Endodermal cell (in vitro differentiated cells): ENCODE results near the gene GNA12. TPM values are rescaled to one million over a fixed set of nuclear protein-coding genes. Genes with fewer than 3 reads are reported as not detected.

Experiments
- DNase-seq: peaks from one replicate; pipeline ENCODE4 v3.0.0-alpha.2; 2017
- H3K27ac ChIP-seq: 2 replicates; pipeline ENCODE4 v1.5.1; 2013; ENCODE audit warnings: mild to moderate bottlenecking, low read depth, low read length, moderate library complexity
- H3K27me3 ChIP-seq: 2 replicates; pipeline ENCODE4 v1.6.1; 2013; ENCODE audit warnings: mild to moderate bottlenecking, low read length, moderate library complexity; ENCODE audit not compliant: insufficient read depth, control insufficient read depth, poor library complexity, severe bottlenecking
- H3K36me3 ChIP-seq: 2 replicates; pipeline ENCODE4 v1.7.0; 2013; ENCODE audit warnings: mild to moderate bottlenecking, low read length, moderate library complexity; ENCODE audit not compliant: control insufficient read depth, insufficient read depth
- H3K4me1 ChIP-seq: one replicate; pipeline ENCODE4 v1.7.0; 2013; ENCODE audit warnings: low read length; ENCODE audit not compliant: control insufficient read depth, insufficient read depth
- H3K4me3 ChIP-seq: 2 replicates; pipeline ENCODE4 v1.5.1; 2013; ENCODE audit warnings: mild to moderate bottlenecking, low read length, moderate library complexity
- H3K9ac ChIP-seq: 2 replicates; pipeline ENCODE4 v1.6.1; 2013; ENCODE audit warnings: mild to moderate bottlenecking, low read length, moderate library complexity; ENCODE audit not compliant: poor library complexity, severe bottlenecking; ENCODE audit errors: extremely low read depth
- H3K9me3 ChIP-seq: 2 replicates; pipeline ENCODE4 v1.6.1; 2013; ENCODE audit warnings: mild to moderate bottlenecking, low read length, moderate library complexity; ENCODE audit not compliant: control insufficient read depth
- H3K27ac Mint-ChIP-seq: 2 replicates; pipeline ENCODE4 v1.8.0; 2020; ENCODE audit warnings: mixed read lengths
- H3K27me3 Mint-ChIP-seq: 2 replicates; pipeline ENCODE4 v1.8.0; 2021; ENCODE audit warnings: mild to moderate bottlenecking, mixed read lengths; ENCODE audit not compliant: insufficient read depth
- H3K36me3 Mint-ChIP-seq: 2 replicates; pipeline ENCODE4 v1.8.0; 2020; ENCODE audit warnings: low read depth, mixed read lengths
- H3K4me1 Mint-ChIP-seq: 2 replicates; pipeline ENCODE4 v1.8.0; 2020; ENCODE audit warnings: mixed read lengths
- H3K4me3 Mint-ChIP-seq: 2 replicates; pipeline ENCODE4 v1.8.0; 2020; ENCODE audit warnings: mild to moderate bottlenecking, moderate library complexity, mixed read lengths
- H3K9me3 Mint-ChIP-seq: 2 replicates; pipeline ENCODE4 v1.8.0; 2020; ENCODE audit warnings: mild to moderate bottlenecking, mixed read lengths
- WGBS, 2 experiments: methylation state at CpG; one replicate each; pipeline versions ENCODE4 v1.1.5 to v1.1.7; 2013; ENCODE audit warnings: missing lambda C conversion rate in 2 of 2, mixed read lengths in 1 of 2; ENCODE audit not compliant: insufficient coverage in 1 of 2, insufficient read length in 1 of 2; 5-methylcytosine and 5-hydroxymethylcytosine counted together
- total RNA-seq, 2 donors: library from RNA; stranded (reverse); fragmentation: NEBNext Ultra II Directional in 1 of 2; extraction: Animal tissue kit (Norgen Biotek cat#: 25700) in 1 of 2; gene quantifications; 2 replicates in 1 of 2; 3 replicates in 1 of 2; pipeline ENCODE4 v1.2.1, GENCODE V29; 2021
- TF ChIP-seq, protein P1 (sequence below): fragments of 200-600 bp; sonication (generic); conservative IDR thresholded peaks from 2 replicates; pipeline ENCODE4 v1.5.0; 2021; ENCODE audit warnings: antibody characterized with exemption, mild to moderate bottlenecking

The GNA12 gene
- total RNA-seq, 2 donors from 2014 or later, result 55.0 to 64.7 TPM

DNA sequence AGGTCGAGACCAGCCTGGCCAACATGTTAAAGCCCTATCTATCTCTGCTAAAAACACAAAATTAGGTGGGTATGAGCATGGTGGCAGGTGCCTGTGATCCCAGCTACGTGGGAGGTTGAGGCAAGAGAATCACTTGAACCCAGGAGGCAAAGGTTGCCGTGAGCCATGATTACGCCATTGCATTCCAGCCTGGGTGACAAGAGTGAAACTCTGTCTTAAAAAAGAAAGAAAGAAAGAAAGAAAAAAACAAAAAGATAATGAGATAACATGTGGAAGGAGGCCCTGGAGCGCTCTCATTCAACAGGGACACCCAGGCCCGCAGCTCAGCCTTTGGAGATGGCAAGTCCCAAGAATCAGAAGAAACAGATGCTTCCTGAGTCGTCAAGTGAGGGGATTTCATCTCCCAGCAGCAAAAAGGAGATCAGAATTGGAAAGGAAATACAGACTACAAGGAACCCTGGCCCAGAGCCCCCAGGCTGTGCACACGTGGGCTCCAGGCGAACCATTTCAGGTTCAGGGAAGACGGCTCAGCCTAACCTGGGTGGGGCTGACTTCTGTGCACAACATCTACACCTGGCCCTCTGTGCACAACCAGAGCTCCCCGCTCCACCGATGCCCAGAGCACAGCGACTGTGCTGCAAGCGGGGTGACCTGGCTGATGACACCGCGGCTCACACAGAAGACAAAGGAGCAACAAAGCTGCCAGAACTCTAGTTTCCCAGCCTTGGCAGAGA, 33.3 kb downstream of the GNA12 start:
- no peaks in the 10 kb centered on the region for H3K4me1 ChIP-seq
- no peak overlapping the region for H3K9ac ChIP-seq
- no peak overlapping the region for H3K4me3 ChIP-seq
- H3K27ac ChIP-seq, result no peak overlapping the region
- Mint-ChIP-seq H3K4me1 (peaks cover 25% of the 10 kb centered on the region), H3K36me3 (peaks cover 19% of the 10 kb centered on the region), H3K4me3 (no peak overlapping the region), H3K9me3 (no peaks in the 10 kb centered on the region), H3K27me3 (no peaks in the 10 kb centered on the region), H3K27ac (peak overlapping the region; percentile 8)
- no peaks in the 10 kb centered on the region for H3K9me3 ChIP-seq
- no peaks in the 10 kb centered on the region for H3K27me3 ChIP-seq
- 95 to 96% methylated on average over 14 to 16 of the region's 16 CpGs for WGBS, 2 experiments
- H3K36me3 ChIP-seq, result peaks cover 13% of the 10 kb centered on the region
- TF ChIP-seq, protein P1, sequence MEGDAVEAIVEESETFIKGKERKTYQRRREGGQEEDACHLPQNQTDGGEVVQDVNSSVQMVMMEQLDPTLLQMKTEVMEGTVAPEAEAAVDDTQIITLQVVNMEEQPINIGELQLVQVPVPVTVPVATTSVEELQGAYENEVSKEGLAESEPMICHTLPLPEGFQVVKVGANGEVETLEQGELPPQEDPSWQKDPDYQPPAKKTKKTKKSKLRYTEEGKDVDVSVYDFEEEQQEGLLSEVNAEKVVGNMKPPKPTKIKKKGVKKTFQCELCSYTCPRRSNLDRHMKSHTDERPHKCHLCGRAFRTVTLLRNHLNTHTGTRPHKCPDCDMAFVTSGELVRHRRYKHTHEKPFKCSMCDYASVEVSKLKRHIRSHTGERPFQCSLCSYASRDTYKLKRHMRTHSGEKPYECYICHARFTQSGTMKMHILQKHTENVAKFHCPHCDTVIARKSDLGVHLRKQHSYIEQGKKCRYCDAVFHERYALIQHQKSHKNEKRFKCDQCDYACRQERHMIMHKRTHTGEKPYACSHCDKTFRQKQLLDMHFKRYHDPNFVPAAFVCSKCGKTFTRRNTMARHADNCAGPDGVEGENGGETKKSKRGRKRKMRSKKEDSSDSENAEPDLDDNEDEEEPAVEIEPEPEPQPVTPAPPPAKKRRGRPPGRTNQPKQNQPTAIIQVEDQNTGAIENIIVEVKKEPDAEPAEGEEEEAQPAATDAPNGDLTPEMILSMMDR, result no peak
- peak; percentile 41 for DNase-seq

DNA sequence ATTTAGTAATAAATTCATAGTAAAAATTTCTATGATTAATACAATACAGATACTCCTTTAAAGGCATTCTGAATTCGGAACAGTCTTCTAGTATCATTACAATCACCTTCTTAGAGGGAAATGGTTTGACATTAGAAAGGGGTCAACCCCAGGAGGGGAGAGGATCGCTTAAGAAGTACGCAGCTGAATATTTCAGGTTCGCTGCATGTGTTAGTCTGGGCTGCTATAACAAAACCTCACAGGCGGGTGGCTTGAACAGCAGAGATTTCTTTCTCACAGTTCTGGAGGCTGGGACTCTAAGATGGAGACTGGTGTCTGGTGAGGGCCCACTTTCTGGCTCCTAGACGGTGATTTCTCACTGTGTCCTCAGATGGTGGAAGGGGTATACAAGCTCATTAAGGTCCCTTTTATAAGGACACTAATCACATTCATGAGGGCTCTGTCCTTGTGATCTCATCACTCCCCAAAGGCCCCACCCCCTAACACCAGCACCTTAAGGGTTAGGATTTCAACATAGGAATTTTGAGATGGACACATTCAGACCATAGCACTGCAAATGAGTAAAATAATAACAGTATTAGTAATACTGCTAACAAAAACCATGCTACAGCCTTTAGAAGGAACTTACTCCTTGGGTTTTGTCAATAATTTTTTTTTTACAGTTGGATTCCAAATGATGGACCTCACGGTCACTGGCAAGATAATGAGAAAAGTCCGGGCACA, 34.0 kb downstream of the GNA12 start:
- Mint-ChIP-seq H3K27me3 (no peaks in the 10 kb centered on the region), H3K36me3 (peaks cover 19% of the 10 kb centered on the region), H3K27ac (no peak overlapping the region), H3K4me3 (no peak overlapping the region), H3K4me1 (peaks cover 23% of the 10 kb centered on the region), H3K9me3 (no peaks in the 10 kb centered on the region)
- Histone ChIP-seq H3K9me3 (no peaks in the 10 kb centered on the region), H3K27me3 (no peaks in the 10 kb centered on the region), H3K4me3 (no peak overlapping the region), H3K9ac (no peak overlapping the region), H3K27ac (no peak overlapping the region), H3K4me1 (no peaks in the 10 kb centered on the region), H3K36me3 (peaks cover 13% of the 10 kb centered on the region)
- TF ChIP-seq, protein P1, result no peak
- DNase-seq, result peak; percentile 34
- WGBS, 2 experiments, result 92 to 93% methylated on average over 3 to 8 of the region's 8 CpGs

DNA sequence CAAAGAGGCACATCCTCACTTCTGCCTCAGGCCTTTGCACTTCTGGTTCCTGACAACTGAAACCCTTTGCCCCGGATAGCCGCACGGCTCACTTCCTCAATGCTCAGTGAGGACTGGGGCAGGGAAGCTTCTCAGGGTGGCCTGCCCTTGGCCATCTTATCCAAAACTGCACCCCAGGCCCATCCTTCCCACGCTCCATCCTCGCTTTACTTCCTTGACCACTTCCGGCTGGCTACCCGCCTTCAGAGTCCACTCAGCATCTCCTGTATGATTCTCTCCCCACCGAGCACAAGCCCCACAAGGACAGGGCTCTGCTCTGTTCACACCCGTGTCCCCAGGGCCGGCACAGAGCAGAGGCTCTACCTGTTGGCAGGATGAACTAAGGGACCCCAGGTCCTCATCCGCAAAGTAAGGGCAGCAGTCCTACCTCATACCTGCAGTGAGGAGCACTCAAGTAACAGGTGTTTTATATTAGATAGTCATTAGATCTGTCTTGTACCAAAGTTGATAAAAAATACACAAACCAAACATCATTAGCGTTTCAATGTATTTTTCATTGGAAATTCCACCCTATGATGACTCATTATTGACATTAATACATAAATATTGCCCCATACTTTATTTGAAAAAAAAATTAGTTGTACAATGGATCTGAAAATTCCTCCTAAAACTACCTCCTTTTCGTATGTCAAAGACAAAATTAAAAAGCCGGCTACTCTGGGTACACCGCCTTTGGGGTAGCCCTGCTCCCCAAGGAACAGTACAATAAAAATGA, 35.0 kb downstream of the GNA12 start:
- Histone ChIP-seq H3K36me3 (peaks cover 13% of the 10 kb centered on the region), H3K27me3 (no peaks in the 10 kb centered on the region), H3K4me3 (no peak overlapping the region), H3K9me3 (no peaks in the 10 kb centered on the region), H3K9ac (no peak overlapping the region), H3K27ac (no peak overlapping the region), H3K4me1 (peaks cover 2% of the 10 kb centered on the region)
- 96% methylated on average over 8 to 15 of the region's 15 CpGs for WGBS, 2 experiments
- Mint-ChIP-seq H3K27ac (no peak overlapping the region), H3K4me1 (peaks cover 20% of the 10 kb centered on the region), H3K4me3 (no peak overlapping the region), H3K36me3 (peaks cover 15% of the 10 kb centered on the region), H3K9me3 (no peaks in the 10 kb centered on the region), H3K27me3 (no peaks in the 10 kb centered on the region)
- TF ChIP-seq, protein P1, result no peak
- DNase-seq, result peak; percentile 27
